GM19372 (cell line): ENCODE data around the gene IGFBP2.

Experiments
- ATAC-seq: cut with Tn5 transposase; IDR thresholded peaks from one replicate; pipeline ENCODE4 v1.9.1; 2021; ENCODE audit warnings: mild to moderate bottlenecking, low read depth, moderate library complexity; ENCODE audit not compliant: unreplicated experiment

The IGFBP2 gene

DNA sequence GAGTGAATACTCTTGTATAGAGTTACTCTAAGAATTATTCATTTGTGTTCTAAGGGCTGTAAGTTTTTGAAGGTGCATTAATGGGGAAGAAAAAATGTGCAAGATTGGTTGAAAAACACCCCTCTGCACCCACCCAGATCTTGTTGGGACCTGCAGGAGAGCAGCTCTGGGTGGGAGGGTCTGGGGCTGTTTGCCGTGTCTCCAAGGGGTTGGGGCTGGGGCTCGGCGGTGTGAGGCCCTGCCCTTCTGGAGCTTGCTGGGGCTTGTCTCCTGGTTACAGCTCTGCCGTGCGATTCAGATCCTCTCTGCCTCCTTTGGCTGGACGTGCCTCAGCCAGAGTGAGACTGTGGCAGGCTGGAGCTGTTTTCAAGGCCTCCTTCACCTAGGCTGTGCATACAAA, 26.1 kb downstream of the IGFBP2 start:
- no peak for ATAC-seq

DNA sequence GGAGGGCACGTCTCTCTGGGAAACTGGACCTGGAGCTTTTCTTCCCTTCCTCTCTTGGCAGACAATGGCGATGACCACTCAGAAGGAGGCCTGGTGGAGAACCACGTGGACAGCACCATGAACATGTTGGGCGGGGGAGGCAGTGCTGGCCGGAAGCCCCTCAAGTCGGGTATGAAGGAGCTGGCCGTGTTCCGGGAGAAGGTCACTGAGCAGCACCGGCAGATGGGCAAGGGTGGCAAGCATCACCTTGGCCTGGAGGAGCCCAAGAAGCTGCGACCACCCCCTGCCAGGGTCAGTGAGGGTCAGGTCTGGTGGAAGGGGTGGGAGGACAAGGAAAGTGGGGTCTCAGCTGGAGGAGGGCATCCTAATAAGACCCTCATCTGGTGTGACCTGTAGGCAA, 27.3 kb downstream of the IGFBP2 start:
- ATAC-seq = no peak

GRCh38 chr2:216661051-216661450, 27.8 kb downstream of the IGFBP2 start:
- no peak for ATAC-seq

- no peak for ATAC-seq
Observed at GRCh38 chr2:216661639-216662375, 28.6 kb downstream of the IGFBP2 start.

DNA sequence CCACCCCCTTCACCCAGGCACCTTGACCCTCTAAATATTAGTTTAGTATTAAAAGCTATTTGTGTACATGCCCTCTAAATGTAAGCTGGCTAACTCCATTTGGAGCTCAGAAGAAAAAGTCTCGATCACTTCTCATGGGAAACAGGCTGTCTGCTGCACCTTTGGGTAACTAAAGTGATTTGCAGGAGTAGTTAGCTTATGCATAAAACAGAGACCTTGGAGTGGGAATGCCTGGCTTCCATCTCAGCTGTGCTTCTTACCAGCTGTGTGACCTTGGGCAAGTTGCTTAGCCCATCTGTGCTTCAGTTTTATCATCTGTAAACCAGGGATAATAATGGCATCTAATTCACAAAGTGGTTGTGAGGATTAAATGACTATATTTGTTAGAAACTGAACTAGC, 29.9 kb downstream of the IGFBP2 start:
- ATAC-seq = no peak

DNA sequence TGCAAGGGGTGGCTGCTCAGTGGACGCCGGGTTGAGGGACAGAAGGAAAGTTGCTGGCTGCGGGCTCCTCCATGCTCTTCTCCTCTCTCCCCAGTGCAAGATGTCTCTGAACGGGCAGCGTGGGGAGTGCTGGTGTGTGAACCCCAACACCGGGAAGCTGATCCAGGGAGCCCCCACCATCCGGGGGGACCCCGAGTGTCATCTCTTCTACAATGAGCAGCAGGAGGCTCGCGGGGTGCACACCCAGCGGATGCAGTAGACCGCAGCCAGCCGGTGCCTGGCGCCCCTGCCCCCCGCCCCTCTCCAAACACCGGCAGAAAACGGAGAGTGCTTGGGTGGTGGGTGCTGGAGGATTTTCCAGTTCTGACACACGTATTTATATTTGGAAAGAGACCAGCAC, 30.6 kb downstream of the IGFBP2 start:
- ATAC-seq = no peak

- no peak for ATAC-seq
Observed at GRCh38 chr2:216664593-216665034, 31.4 kb downstream of the IGFBP2 start.

- ATAC-seq = no peak
Observed at GRCh38 chr2:216665242-216665641, 32.0 kb downstream of the IGFBP2 start.

- no peak for ATAC-seq
Observed at GRCh38 chr2:216665717-216666116, 32.5 kb downstream of the IGFBP2 start.

DNA sequence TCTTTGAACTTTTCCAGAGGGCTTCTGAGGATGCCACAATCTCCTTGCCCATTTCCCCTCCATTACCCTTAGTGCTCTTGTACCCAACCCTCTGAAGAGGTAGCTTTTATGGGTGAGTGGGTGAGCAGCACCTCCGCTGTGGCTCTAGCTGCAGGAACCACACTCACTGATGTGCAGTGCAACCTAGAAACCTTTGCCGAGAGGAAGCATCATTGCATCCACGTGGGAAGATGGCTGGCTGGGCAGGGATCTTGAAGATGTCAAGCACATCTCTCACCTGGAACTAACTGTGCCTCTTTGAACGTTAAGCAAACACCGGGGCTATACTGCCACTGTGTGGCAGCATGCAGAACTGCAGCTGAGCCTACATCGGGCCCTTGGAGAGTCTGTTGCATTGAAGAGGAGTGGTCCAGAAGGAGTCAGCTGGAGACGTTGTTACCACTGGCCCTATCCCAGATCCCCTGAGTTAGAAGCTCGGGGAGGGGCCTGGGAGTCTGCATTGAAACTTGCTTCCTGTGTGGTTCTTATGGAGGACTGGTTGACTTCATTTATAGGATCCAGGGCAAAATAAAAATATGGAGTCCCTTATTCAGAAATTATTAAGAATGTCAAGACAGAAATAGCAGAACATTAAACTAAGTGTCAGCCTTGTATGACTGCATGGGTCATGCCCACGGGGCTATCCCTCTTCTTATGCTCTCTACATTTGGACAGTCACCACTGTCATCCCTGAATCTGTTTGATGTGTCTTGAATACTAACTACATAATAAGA, 33.4 kb downstream of the IGFBP2 start:
- ATAC-seq = peak; percentile 83

DNA sequence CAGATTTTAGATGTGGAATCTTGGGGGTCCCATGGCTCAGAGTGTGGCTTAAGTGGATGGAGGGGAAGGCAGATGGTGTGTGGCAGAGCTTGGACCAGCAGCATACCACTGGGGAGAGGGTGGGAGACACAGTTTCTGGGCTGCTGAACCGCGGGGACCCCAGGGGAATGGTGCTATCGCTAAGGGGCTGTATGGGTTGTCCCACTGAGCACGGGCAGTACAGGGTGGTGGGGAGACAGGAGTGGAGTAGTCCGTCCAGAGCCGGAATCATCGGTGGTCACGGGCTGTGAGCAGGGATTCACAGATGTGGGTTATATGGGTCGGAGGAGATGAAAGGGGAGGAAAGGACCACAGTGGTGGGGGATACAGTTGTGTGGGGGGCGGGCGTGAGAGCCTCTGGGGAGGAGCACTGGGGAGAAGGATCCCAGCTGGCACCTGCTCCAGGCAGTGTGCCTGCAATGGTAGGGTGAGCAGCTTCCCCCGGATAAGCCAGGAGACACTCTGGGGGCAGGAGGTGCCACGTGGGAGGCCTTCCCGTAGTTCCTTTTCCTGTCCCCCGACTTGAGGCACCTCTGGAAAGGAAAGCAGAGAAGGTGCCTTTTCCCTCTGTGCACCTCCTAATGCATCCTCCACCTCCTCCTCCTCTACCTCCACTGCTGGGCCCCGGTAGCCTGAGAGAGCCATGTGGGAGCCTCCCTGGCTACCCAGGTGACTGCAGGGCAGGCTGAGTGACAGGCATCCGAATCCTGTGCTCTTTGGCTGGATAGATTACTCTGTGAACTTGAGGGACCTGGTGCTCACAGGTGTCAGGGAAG, 37.3 kb downstream of the IGFBP2 start:
- ATAC-seq = no peak

- no peak for ATAC-seq
Observed at GRCh38 chr2:216671081-216671411, 37.8 kb downstream of the IGFBP2 start.

DNA sequence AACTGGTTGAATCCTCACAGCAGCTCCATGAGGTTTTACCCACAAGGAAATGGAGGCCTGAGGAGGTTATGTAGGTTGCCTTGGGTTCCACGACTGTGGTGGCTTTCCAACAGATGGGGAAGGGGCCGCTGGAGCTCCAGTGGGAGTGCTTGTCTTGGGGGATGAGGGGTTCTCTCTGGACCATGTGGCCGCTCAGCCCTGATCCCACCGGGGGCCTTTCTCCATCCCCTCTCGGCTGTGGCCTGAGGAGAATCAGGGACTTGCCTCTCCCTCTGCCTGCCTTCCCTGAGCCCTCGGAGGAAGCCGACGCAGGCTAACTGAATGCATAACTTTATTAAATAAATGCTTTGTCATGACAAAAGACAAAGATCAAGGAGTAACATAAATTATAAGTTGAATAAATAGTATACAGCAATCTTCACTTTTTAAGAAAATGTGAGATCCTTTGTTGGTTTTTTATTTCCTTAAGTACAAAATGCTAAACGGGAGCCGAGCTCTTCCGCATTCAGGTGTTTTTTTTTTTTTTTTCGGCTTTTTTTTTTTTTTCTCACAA, 38.6 kb downstream of the IGFBP2 start:
- no peak for ATAC-seq

DNA sequence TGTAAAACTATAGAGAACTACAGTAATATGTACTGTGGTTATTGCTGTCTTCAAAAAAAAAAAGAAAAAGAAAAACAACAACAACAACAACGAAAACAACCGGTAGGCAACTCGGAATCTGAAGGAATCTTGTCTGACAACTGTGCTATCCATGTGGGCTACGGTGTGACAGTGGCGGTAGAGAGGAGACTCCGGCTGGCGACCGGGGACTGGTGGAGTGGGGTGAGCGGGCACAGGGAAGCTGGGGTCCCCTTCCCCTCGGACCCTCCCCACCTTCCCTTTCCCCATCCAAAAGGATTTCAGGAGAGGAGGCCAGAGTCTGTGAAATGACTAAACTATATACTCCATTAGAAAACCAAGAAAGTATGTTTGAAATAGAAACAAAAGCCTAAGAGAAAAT, 39.2 kb downstream of the IGFBP2 start:
- ATAC-seq = no peak

DNA sequence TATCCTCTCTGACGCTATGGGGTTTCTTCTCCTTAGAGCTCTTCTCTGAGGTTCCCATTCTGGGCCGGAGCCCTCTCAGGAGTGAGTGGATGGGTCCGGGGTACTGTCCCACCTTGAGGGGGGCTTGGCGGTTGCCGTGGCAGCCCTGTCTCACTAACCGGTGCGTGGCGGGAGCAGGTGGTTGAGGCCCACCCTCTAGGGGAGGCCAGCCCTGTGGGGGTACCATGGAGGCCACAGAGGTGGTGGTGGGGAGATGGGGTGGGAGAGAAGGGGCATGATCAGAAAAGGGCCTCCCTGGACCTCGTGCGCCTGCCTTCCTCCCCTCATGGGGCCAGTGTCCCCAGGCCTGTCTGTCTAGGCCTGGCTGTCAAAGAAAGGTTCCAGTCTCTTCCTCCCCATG, 39.8 kb downstream of the IGFBP2 start:
- no peak for ATAC-seq

- no peak for ATAC-seq
Observed at GRCh38 chr2:216673609-216674008, 40.4 kb downstream of the IGFBP2 start.

GRCh38 chr2:216674376-216674775, 41.2 kb downstream of the IGFBP2 start:
- ATAC-seq = no peak

- no peak for ATAC-seq
Observed at GRCh38 chr2:216676630-216677029, 43.4 kb downstream of the IGFBP2 start.

DNA sequence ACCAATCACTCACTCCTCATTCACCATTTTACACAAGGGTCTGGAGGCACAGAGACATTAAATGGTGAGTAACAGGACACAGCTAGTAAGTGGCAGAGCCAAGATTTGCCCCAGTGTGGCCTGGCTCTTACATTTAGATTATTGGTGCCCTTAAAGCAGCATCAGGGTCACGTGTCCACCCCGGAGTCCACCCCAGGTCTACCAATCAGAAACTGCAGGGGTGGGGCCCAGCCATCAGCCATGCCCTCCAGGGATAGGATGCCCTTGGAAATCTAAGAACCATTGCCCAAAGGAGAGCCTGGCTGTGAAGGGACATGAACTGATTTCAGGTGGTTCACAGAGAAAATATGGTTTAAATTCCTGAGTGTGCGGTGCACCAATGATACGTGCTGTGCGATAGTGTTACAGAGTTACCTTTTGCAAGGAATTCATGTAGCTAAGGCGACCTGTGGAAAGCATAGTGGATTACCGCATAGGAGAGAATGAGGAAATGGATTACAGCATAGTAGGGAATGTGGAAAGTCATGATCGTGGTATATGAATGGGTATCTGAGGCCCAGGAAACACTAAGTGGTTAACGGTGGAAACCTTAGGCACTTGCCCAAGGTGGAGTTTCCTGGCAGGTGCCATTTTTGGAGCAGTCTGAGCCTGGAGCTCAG, 44.3 kb downstream of the IGFBP2 start:
- no peak for ATAC-seq

DNA sequence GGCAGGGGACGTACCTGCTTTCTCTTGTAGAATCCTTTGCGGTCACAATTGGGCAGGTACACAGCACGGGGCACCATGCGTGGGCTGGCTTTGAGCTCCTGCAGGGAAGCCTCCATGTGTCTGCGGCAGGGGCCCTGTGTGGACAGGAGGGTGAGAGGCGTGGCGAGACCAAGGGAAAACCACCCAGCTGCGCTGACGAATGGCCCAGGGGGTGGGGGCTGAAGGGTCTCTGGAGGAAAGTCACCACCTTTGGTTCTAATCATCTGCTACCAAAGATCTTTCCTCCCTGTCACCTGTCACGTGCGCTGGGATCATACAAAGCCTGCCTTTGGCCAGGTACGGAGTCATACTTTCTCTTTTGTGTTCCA, 44.9 kb downstream of the IGFBP2 start:
- ATAC-seq = no peak
